ENCODE results near the gene UBE2J2. TPM values are rescaled to one million over a fixed set of nuclear protein-coding genes. Genes with fewer than 3 reads are reported as not detected.

Gene UBE2J2
- total RNA-seq, 2 donors from 2014 or later, result 43.1 to 83.3 TPM

- no peak overlapping the region for H3K27ac ChIP-seq
- intact Hi-C loops (cut with DNase I), result no loop called here
- no peaks in the 10 kb centered on the region for H3K36me3 ChIP-seq
- H3K9me3 ChIP-seq, result no peaks in the 10 kb centered on the region
- H3K9ac ChIP-seq (ENCODE audit: low read depth in 2 of 2, low read length in 2 of 2), result no peak overlapping the region
- TF ChIP-seq CTCF (IDR thresholded peaks at IDR 0.05), result no peak
- no peak overlapping the region for H3K4me3 ChIP-seq
- H3K4me1 ChIP-seq, result peaks cover 6% of the 10 kb centered on the region
- no peak for DNase-seq
- H3K27me3 ChIP-seq, result no peaks in the 10 kb centered on the region
Measured at GRCh38 chr1:1279028-1279427, 5.4 kb upstream of the UBE2J2 start.

- Histone ChIP-seq H3K27me3 (no peaks in the 10 kb centered on the region), H3K9ac (ENCODE audit: low read depth in 2 of 2, low read length in 2 of 2) (no peak overlapping the region), H3K9me3 (no peaks in the 10 kb centered on the region), H3K36me3 (no peaks in the 10 kb centered on the region), H3K27ac (no peak overlapping the region), H3K4me3 (no peak overlapping the region), H3K4me1 (peaks cover 6% of the 10 kb centered on the region)
- intact Hi-C loops (cut with DNase I), result no loop called here
- no peak for DNase-seq
- TF ChIP-seq CTCF (IDR thresholded peaks at IDR 0.05), result no peak
Measured at GRCh38 chr1:1278620-1279019, 5.0 kb upstream of the UBE2J2 start.

GRCh38 chr1:1275836-1276235 is 2.2 kb upstream of the UBE2J2 start:
- Histone ChIP-seq H3K27ac (no peak overlapping the region), H3K4me3 (no peak overlapping the region), H3K27me3 (no peaks in the 10 kb centered on the region), H3K9me3 (no peaks in the 10 kb centered on the region), H3K36me3 (no peaks in the 10 kb centered on the region), H3K4me1 (peaks cover 15% of the 10 kb centered on the region), H3K9ac (ENCODE audit: low read depth in 2 of 2, low read length in 2 of 2) (no peak overlapping the region)
- intact Hi-C loops (cut with DNase I), result no loop called here
- DNase-seq, result no peak
- no peak for TF ChIP-seq CTCF (IDR thresholded peaks at IDR 0.05)

GRCh38 chr1:1274931-1275431 is 1.3 kb upstream of the UBE2J2 start:
- Histone ChIP-seq H3K9ac (ENCODE audit: low read depth in 2 of 2, low read length in 2 of 2) (peak overlapping the region; percentile 63 to 66), H3K9me3 (no peaks in the 10 kb centered on the region), H3K4me1 (peaks cover 16% of the 10 kb centered on the region), H3K27me3 (no peaks in the 10 kb centered on the region), H3K4me3 (no peak overlapping the region), H3K27ac (no peak overlapping the region), H3K36me3 (no peaks in the 10 kb centered on the region)
- no peak for TF ChIP-seq CTCF (IDR thresholded peaks at IDR 0.05)
- DNase-seq, result no peak
- intact Hi-C loops (cut with DNase I), result no loop called here

- Histone ChIP-seq H3K9ac (ENCODE audit: low read depth in 2 of 2, low read length in 2 of 2) (peak overlapping the region; percentile 63 to 66), H3K36me3 (no peaks in the 10 kb centered on the region), H3K4me3 (peak overlapping the region; percentile 98), H3K27ac (peak overlapping the region; percentile 65), H3K4me1 (peaks cover 16% of the 10 kb centered on the region), H3K9me3 (no peaks in the 10 kb centered on the region), H3K27me3 (no peaks in the 10 kb centered on the region)
- intact Hi-C loops (cut with DNase I), result no loop called here
- no peak for DNase-seq
- no peak for TF ChIP-seq CTCF (IDR thresholded peaks at IDR 0.05)
Measured at GRCh38 chr1:1274299-1274930, 761 bp upstream of the UBE2J2 start.

All from colonic mucosa (tissue), 4 donors.